Stimulated activated CD4-positive, alpha-beta T cell treated with anti-CD3 and anti-CD28 coated beads, Interleukin-1b, Interleukin-23, amount 100 ng/mL, for 1 hour (primary cell): Measurements from ENCODE around the gene AUTS2.

Source experiments
- DNase-seq, 2 donors: peaks; one replicate each; pipeline ENCODE4 v3.0.0-alpha.2; 2020; ENCODE audit warnings: low read depth in 2 of 2

The AUTS2 gene

GRCh38 chr7:70743531-70744325 is 1145.5 kb downstream of the AUTS2 start:
- no peak for DNase-seq

- no peak for DNase-seq
Observed at GRCh38 chr7:70744492-70744891, 1146.2 kb downstream of the AUTS2 start.

DNA sequence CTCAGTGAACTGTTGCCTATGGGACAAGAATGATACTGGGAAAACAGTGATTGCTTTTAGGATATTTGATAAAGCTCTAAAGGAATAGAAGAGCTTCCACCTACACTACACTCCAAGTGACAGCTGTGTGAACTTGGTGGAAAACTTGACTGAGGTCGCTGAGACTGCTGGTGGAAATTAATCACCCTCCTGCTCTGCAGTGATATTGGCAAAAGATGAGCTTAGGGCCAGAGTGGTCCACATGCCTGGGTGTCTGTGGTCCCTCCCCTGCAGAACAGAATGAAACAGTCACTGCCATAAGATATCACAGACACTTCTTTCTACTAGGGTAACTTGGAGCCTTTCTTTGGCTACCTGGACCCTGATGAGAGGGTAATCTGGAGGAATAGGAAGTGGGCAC is 1151.6 kb downstream of the AUTS2 start:
- no peak for DNase-seq

DNA sequence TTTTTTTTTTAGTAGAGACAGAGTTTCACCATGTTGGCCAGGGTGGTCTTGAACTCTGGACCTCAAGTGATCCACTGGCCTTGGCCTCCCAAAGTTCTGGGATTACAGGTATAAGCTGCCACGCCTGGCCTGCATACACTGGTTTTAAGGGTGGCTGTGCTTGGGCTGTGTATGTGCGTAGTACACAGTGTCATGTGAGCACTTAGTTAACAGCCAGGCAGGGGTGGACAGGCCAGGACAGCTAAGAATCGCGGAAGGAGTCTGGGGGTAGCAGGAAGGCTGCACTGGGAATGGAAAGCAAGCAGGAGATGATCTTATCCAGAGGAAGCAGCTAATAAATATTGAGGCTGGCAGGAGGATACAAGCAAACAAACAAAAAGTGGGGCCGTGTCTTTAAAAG is 1153.6 kb downstream of the AUTS2 start:
- no peak for DNase-seq

DNA sequence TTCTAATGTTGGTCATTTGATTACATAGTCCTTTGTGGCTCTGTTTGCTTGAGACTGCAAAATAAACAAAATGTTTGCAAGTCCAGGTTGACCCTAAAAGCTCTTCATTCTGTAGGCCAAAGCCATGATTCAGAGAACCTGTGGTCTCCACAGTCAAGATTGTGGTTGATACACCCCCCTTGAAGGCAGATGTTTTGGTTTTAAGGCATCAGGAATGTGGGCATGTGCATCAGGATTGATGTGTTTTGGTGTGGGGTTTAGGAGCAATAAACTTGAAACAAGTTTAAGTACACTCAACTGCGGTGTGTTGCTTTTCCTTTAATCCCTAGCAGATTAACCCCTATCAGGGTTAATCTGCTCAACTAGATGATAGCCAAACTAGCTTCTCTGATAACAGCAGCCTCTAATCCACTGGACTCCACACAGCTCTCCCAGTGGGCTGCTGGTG is 1154.5 kb downstream of the AUTS2 start:
- no peak for DNase-seq

DNA sequence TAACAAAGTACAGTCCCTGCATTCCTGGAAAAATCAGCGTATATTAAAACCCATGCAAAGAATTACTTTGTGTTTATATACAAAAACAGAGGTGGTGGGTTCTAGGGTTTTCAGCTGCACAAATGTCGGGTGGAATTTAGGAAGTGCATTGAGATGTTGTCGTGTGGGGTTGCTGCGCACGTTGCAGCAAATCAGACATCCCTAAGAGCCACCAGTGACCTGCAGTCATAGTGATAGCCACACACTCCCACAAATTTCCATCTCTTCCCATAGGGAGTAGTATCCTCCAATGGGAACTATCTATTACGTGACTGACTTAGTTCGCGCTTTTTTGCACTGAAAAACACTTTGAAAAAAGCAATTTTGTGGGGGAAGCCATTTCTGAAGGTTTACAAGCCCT is 1158.5 kb downstream of the AUTS2 start:
- DNase-seq, result no peak

- DNase-seq, result no peak
Observed at GRCh38 chr7:70758646-70759045, 1160.4 kb downstream of the AUTS2 start.

GRCh38 chr7:70759674-70760073 is 1161.4 kb downstream of the AUTS2 start:
- DNase-seq, result no peak

DNA sequence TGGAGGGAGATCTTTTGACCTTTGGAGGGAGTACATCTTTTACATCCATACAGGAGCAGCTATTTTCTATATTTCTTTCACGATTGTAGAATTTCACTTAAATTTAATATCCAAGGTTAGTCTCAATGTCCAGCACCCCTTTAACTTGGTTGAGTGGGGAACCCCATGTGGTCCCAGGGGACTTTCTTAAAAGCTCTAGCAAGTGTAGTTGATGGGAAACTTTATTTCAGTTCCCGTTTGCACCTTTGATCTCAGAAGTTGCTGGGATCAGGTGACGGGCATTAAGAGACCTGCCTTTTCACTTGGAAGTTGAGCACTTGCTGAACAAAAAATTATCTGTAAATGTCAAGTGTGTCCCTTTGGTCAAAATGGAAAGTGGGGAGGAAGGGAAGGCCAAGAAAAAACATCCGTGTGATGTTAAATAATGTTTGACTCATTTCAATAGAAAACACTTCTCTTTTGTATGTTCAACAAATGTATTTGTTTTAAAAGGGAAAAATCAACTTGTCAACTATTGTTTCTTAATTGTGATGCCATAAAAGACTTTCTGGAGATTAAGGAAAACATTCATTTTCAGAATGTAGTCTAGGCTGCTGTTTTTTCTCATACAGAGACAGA is 1163.5 kb downstream of the AUTS2 start:
- DNase-seq, result no peak

GRCh38 chr7:70762696-70763095 is 1164.4 kb downstream of the AUTS2 start:
- DNase-seq, result no peak

- DNase-seq, result no peak
Observed at GRCh38 chr7:70763961-70764691, 1165.9 kb downstream of the AUTS2 start.

DNA sequence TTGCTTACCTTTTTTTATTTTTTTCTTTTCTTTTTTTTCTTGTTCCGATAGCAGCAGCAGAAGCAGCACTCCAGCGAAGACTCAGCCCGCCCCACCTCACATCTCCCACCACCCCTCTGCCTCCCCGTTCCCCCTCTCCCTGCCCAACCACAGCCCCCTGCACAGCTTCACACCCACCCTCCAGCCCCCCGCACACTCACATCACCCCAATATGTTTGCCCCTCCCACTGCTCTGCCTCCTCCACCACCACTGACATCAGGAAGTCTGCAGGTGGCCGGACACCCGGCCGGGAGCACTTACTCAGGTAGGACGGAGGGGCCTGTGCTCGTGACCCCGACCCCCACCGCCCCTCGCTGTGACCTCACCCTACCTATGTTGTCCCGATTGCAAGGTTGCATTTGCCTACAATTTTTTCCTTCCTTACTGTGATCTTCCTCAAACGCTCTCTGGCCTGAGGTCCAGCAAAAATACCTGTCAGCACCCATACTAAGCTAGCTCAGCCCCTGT is 1166.5 kb downstream of the AUTS2 start:
- DNase-seq, result no peak

DNA sequence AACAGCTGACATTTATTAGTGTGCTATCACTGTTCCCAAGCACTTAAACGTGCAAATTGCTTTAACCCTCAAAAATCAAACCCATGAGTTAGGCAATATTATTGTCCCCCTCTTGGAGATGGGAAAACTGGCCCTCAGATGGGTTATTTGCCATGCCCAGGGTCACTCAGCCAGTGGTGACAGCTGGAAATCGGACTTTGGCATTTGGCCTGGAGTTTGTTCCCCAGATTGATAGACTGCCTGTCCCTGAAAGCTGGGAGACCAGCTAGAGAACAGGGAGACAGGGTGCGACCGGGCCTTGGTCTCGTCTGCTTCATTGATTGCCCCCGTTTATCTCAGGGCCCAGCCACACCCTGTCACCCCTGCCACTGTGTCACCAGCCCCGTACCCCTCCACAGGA is 1167.4 kb downstream of the AUTS2 start:
- no peak for DNase-seq

DNA sequence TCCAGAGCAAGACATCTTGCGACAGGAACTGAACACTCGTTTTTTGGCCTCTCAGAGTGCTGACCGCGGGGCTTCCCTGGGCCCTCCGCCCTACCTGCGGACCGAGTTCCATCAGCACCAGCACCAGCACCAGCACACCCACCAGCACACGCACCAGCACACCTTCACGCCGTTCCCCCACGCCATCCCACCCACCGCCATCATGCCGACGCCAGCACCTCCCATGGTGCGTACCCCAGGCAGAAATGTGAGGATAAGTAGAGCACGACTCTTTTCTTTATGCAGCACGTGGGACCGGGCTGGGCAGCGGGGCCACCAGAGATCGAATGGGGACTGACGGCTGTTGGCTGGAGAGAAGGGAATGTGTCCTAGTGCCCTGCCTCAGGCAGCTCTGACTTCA is 1167.8 kb downstream of the AUTS2 start:
- DNase-seq, result no peak

DNA sequence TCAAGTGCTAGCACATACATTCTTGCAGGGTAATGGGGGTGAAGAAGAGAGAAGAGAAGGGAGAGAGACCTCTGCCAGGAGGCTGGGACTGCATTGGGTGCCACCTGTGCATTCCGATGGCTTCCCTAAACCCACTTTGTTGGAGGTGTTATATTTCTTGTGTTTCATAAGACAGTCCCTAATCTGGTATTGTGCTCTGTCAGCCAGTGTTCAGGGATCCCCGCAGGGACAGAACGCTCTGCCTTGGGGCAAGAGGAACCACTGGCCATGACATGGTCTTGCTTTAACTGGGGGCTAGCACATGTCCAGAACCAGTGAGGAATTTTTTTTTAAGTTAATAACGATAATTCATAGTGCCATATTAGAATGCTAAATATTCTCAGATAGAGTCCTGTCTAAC is 1168.4 kb downstream of the AUTS2 start:
- no peak for DNase-seq

DNA sequence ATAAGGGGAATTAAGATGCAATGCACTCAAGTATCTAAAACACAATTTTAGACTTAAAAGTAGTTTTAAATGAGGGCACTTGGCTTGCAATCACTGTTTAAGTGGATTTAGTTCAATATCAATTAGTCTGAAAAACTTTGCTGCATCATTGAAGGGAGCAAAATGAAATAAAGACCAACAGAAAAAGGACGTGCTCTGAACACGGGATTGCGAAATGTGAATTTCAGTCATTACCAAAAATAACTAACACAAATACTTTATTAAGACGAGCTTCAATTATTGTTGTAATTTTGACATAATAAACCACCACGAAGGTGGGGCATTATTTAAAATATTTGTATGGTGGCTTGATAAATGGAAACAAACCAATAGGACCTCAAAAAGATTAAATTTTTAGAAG is 1171.9 kb downstream of the AUTS2 start:
- DNase-seq, result no peak

DNA sequence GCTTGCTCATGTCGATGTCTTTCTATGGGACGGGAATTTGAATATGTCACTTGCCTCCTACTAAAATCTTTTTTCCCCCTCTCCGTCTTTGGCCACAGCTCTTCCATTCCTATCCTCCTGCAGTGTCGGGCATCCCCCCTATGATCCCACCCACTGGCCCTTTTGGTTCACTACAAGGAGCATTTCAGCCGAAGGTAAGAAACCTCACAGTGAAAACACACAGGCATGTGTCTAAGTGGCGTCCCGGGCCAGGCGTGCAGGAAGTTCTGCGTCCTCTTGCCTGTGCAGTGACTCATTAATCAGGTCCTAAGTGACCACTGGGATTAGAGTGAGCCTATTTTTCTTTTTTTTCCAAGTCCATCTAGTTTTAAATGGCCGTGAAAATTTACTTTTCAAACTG is 1173.2 kb downstream of the AUTS2 start:
- no peak for DNase-seq

DNA sequence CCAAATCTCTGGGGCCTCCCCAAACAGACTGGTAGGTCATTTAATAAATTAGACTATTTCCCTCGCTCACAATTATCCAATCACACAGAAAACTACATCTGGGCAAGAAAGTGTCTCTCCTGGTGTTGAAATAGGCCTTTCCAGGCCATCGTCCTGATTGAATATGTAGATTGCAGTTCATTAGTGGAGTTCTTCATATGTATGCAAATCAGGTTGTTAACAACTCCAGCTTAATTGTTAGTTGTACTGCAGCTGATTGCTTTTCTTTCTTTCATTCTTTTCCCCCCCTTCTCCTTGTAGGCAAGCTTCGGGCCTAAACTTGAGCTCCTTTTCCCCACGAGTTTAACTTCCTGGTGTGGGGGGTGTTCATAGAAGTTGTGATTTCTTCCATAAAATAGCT is 1174.6 kb downstream of the AUTS2 start:
- no peak for DNase-seq

DNA sequence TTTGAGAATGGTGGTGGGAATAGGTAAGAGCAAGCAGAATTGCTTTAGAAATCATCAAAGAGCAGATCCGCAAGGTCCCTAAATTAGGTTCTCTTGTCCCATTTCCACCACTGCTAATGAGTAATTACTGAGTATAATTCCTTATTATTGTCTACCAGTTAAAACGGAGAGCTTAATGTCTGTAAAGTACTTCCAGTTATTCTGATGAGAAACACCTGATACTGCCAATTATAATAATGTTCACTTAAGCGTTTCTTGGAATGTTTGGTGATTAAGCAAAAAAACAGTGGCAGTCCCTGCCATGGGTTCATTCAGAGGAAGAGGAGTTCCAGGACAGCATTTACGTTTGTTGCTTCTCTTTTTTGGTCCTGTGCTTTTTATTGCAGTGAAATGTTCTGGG is 1175.1 kb downstream of the AUTS2 start:
- no peak for DNase-seq

- no peak for DNase-seq
Observed at GRCh38 chr7:70774950-70775527, 1176.8 kb downstream of the AUTS2 start.

GRCh38 chr7:70775570-70776156 is 1177.4 kb downstream of the AUTS2 start:
- DNase-seq, result no peak

- no peak for DNase-seq
Observed at GRCh38 chr7:70776627-70777101, 1178.4 kb downstream of the AUTS2 start.
